Measurements from ENCODE around the gene MPDU1. TPM values are rescaled to one million over a fixed set of nuclear protein-coding genes. Genes with fewer than 3 reads are reported as not detected.

MPDU1 gene
- total and polyA plus RNA-seq, 2 of the 13 experiments (the other 11 are each of a cell fraction or from before 2014, with no cell fraction given), result 112 to 167 TPM

DNA sequence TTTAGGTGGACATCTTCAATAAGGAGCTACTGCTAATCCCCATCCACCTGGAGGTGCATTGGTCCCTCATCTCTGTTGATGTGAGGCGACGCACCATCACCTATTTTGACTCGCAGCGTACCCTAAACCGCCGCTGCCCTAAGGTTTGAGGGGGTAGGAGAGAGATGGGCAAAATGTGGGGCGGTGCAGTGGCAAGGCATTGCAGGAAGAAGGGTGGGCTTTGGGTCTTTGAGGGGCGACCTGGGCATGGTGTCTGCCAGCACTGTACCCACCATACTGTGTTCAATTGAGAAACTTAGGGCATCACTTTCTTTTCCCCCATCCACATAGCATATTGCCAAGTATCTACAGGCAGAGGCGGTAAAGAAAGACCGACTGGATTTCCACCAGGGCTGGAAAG is 13.3 kb upstream of the MPDU1 start:
- Histone ChIP-seq H3K9me3 (ENCODE audit: low read length) (no peaks in the 10 kb centered on the region), H2AFZ (ENCODE audit: low read length) (no peak overlapping the region), H3K36me3 (replicated peaks in 1 of 2; ENCODE audit: control insufficient read depth in 1 of 2, insufficient read depth in 2 of 2, low read length in 2 of 2) (peaks cover 10 to 59% of the 10 kb centered on the region in 2 experiments), H3K27ac (ENCODE audit: extremely low read length, insufficient read depth, low read length) (no peak overlapping the region), H3K27me3 (ENCODE audit: control insufficient read depth in 1 of 2, insufficient read depth in 2 of 2, low read length in 2 of 2) (no peaks in the 10 kb centered on the region; a peak in 1 of 5 replicates), H3K4me2 (ENCODE audit: low read depth, low read length) (no peak overlapping the region), H4K20me1 (ENCODE audit: insufficient read depth, low read length) (peaks cover 19% of the 10 kb centered on the region), H3K4me1 (ENCODE audit: insufficient read depth, low read length) (peaks cover 27% of the 10 kb centered on the region), H3K4me3 (replicated peaks in 1 of 3; ENCODE audit: insufficient read depth in 1 of 3, low read depth in 2 of 3, low read length in 3 of 3) (no peak overlapping the region), H3K79me2 (ENCODE audit: insufficient read depth, low read length) (peaks cover 31% of the 10 kb centered on the region), H3K9ac (ENCODE audit: insufficient read depth, low read depth, low read length) (no peak overlapping the region)
- TF ChIP-seq CBX1 (IDR thresholded peaks at IDR 0.05; ENCODE audit: low read depth), result no peak
- TF ChIP-seq, protein P1, sequence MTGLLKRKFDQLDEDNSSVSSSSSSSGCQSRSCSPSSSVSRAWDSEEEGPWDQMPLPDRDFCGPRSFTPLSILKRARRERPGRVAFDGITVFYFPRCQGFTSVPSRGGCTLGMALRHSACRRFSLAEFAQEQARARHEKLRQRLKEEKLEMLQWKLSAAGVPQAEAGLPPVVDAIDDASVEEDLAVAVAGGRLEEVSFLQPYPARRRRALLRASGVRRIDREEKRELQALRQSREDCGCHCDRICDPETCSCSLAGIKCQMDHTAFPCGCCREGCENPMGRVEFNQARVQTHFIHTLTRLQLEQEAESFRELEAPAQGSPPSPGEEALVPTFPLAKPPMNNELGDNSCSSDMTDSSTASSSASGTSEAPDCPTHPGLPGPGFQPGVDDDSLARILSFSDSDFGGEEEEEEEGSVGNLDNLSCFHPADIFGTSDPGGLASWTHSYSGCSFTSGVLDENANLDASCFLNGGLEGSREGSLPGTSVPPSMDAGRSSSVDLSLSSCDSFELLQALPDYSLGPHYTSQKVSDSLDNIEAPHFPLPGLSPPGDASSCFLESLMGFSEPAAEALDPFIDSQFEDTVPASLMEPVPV (CRISPR knock-in tag; IDR thresholded peaks at IDR 0.05), result no peak
- ChIA-PET CTCF (ENCODE audit: low intra/inter-chr PET ratio, low total read pairs) (no interaction called here), POLR2A (interaction anchor here (0.9 to 1.9 kb wide), 2 partner anchors 9 to 45 kb away, joined by 3 to 6 read pairs; partner anchors contain the start of genes CD68 and FXR2)
- FAIRE-seq (no peak), DNase-seq (ENCODE audit: low spot score) (no peak), ATAC-seq (no peak)
- WGBS (ENCODE audit: low lambda C conversion rate), result 100% methylated on average over 10 of the region's 10 CpGs
- BruUV-seq (replicated peaks), result no TSS peak
- intact Hi-C loops (cut with micrococcal nuclease; ENCODE audit: unreplicated experiment), result loop anchor here (5.0 kb wide), 1 partner anchor 117 kb away; the partner anchor contains the start of genes TP53 and WRAP53
- in situ Hi-C loops (cut with HindIII; ENCODE audit: extremely low pct_ligation_motif_present, low pct_unique_long_range_greater_than_20kb), result loop anchor here (10.0 kb wide), 1 partner anchor 274 kb away; no protein-coding TSS in a partner anchor

DNA sequence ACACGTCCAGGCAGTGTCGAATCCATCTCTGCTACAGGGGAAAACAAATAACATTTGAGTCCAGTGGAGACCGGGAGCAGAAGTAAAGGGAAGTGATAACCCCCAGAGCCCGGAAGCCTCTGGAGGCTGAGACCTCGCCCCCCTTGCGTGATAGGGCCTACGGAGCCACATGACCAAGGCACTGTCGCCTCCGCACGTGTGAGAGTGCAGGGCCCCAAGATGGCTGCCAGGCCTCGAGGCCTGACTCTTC is 11.4 kb upstream of the MPDU1 start:
- ChIA-PET CTCF (ENCODE audit: low intra/inter-chr PET ratio, low total read pairs) (no interaction called here), POLR2A (interaction anchor here (1.0 to 2.1 kb wide), 4 partner anchors 12 to 56 kb away, joined by 3 to 14 read pairs (median 10); partner anchors contain the start of genes MPDU1 and SAT2)
- Histone ChIP-seq H3K36me3 (replicated peaks in 1 of 2; ENCODE audit: control insufficient read depth in 1 of 2, insufficient read depth in 2 of 2, low read length in 2 of 2) (peaks cover 7 to 66% of the 10 kb centered on the region in 2 experiments), H3K4me3 (replicated peaks in 1 of 3; ENCODE audit: insufficient read depth in 1 of 3, low read depth in 2 of 3, low read length in 3 of 3) (peak overlapping the region; percentile 49 to 68 (median 54)), H3K27ac (ENCODE audit: extremely low read length, insufficient read depth, low read length) (peak overlapping the region; percentile 74), H3K4me2 (ENCODE audit: low read depth, low read length) (peak overlapping the region; percentile 93), H3K79me2 (ENCODE audit: insufficient read depth, low read length) (peaks cover 44% of the 10 kb centered on the region), H3K9me3 (ENCODE audit: low read length) (no peaks in the 10 kb centered on the region), H4K20me1 (ENCODE audit: insufficient read depth, low read length) (peaks cover 38% of the 10 kb centered on the region), H3K4me1 (ENCODE audit: insufficient read depth, low read length) (peaks cover 46% of the 10 kb centered on the region), H3K27me3 (ENCODE audit: control insufficient read depth in 1 of 2, insufficient read depth in 2 of 2, low read length in 2 of 2) (no peaks in the 10 kb centered on the region; a peak in 1 of 5 replicates), H2AFZ (ENCODE audit: low read length) (no peak overlapping the region), H3K9ac (ENCODE audit: insufficient read depth, low read depth, low read length) (peak overlapping the region; percentile 82)
- in situ Hi-C loops (cut with HindIII; ENCODE audit: extremely low pct_ligation_motif_present, low pct_unique_long_range_greater_than_20kb) (loop anchor here (10.0 kb wide), 1 partner anchor 273 kb away; no protein-coding TSS in a partner anchor), intact Hi-C loops (cut with micrococcal nuclease; ENCODE audit: unreplicated experiment) (loop anchor here (5.0 kb wide), 1 partner anchor 115 kb away; the partner anchor contains the start of genes TP53 and WRAP53)
- FAIRE-seq (peak; percentile 93), DNase-seq (ENCODE audit: low spot score) (no peak), ATAC-seq (peak; percentile 88; the same call in 2 of the 3 replicates)
- WGBS (ENCODE audit: low lambda C conversion rate), result under 1% methylated on average over 9 of the region's 11 CpGs
- no TSS peak for BruUV-seq (replicated peaks)
- no peak for TF ChIP-seq SNAI1 (CRISPR knock-in tag; IDR thresholded peaks at IDR 0.05; ENCODE audit: borderline replicate concordance)
- TF ChIP-seq ZNF547 (CRISPR knock-in tag; IDR thresholded peaks at IDR 0.05), result no peak
- no peak for TF ChIP-seq JARID2 (CRISPR knock-in tag; IDR thresholded peaks at IDR 0.05; ENCODE audit: insufficient replicate concordance)
- TF ChIP-seq, protein P2, sequence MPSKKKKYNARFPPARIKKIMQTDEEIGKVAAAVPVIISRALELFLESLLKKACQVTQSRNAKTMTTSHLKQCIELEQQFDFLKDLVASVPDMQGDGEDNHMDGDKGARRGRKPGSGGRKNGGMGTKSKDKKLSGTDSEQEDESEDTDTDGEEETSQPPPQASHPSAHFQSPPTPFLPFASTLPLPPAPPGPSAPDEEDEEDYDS (CRISPR knock-in tag; IDR thresholded peaks at IDR 0.05), result no peak
- 0 out of 2 replicates have a peak, but pooled peaks have one; percentile 42 for TF ChIP-seq IRX3 (CRISPR knock-in tag; IDR thresholded peaks at IDR 0.05; ENCODE audit: borderline replicate concordance, low read depth)
- 0 out of 2 replicates have a peak, but pooled peaks have one; percentile 28 for TF ChIP-seq SIX4 (CRISPR knock-in tag; IDR thresholded peaks at IDR 0.05)
- TF ChIP-seq ZNF781 (CRISPR knock-in tag; IDR thresholded peaks at IDR 0.05; ENCODE audit: borderline replicate concordance, not compliant biosample characterization), result no peak
- TF ChIP-seq ZNF83 (CRISPR knock-in tag; IDR thresholded peaks at IDR 0.05; ENCODE audit: borderline replicate concordance), result no peak
- TF ChIP-seq, protein P3, sequence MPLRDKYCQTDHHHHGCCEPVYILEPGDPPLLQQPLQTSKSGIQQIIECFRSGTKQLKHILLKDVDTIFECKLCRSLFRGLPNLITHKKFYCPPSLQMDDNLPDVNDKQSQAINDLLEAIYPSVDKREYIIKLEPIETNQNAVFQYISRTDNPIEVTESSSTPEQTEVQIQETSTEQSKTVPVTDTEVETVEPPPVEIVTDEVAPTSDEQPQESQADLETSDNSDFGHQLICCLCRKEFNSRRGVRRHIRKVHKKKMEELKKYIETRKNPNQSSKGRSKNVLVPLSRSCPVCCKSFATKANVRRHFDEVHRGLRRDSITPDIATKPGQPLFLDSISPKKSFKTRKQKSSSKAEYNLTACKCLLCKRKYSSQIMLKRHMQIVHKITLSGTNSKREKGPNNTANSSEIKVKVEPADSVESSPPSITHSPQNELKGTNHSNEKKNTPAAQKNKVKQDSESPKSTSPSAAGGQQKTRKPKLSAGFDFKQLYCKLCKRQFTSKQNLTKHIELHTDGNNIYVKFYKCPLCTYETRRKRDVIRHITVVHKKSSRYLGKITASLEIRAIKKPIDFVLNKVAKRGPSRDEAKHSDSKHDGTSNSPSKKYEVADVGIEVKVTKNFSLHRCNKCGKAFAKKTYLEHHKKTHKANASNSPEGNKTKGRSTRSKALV (CRISPR knock-in tag; IDR thresholded peaks at IDR 0.05), result no peak
- peak; percentile 86 for TF ChIP-seq ETV5 (CRISPR knock-in tag; IDR thresholded peaks at IDR 0.05; ENCODE audit: borderline replicate concordance)
- no peak for TF ChIP-seq ZNF33A (CRISPR knock-in tag; IDR thresholded peaks at IDR 0.05; ENCODE audit: borderline replicate concordance)
- no peak for TF ChIP-seq POLR2AphosphoS2 (IDR thresholded peaks at IDR 0.05; ENCODE audit: low read depth, low read length)

All from HepG2 (cell line).